GM23338 (cell line): ENCODE measurements around the gene RYR3. TPM values are rescaled to one million over a fixed set of nuclear protein-coding genes. Genes with fewer than 3 reads are reported as not detected.

Experiments used
- ATAC-seq: fragments of 200-7000 bp; cut with Tn5 transposase; 3 replicates; pipeline ENCODE4 v1.9.1; 2020
- DNase-seq: peaks from one replicate; pipeline ENCODE4 v3.0.0-alpha.2; 2015; ENCODE audit warnings: low spot score
- H2AFZ ChIP-seq: fragments of 200-600 bp; sonication (generic); 2 replicates; pipeline ENCODE4 v1.8.0; 2016; ENCODE audit warnings: antibody characterized with exemption, mild to moderate bottlenecking, moderate library complexity
- H3F3A ChIP-seq: fragments of 200-600 bp; sonication (generic); replicated peaks from 2 replicates; pipeline ENCODE4 v1.8.0; 2017; ENCODE audit warnings: antibody characterized with exemption, mixed run types, low read depth
- H3K27ac ChIP-seq: fragments of 200-600 bp; sonication (generic); 2 replicates; pipeline ENCODE4 v1.6.1; 2016; ENCODE audit warnings: low read depth
- H3K27me3 ChIP-seq: fragments of 200-600 bp; sonication (generic); 2 replicates; pipeline ENCODE4 v1.8.0; 2016; ENCODE audit warnings: mild to moderate bottlenecking, mixed run types, moderate library complexity; ENCODE audit not compliant: insufficient read depth
- H3K36me3 ChIP-seq: fragments of 200-600 bp; sonication (generic); 2 replicates; pipeline ENCODE4 v1.8.0; 2016; ENCODE audit warnings: mild to moderate bottlenecking; ENCODE audit not compliant: insufficient read depth
- H3K4me1 ChIP-seq: fragments of 200-600 bp; sonication (generic); 2 replicates; pipeline ENCODE4 v1.8.0; 2016; ENCODE audit warnings: mild to moderate bottlenecking, moderate library complexity; ENCODE audit not compliant: insufficient read depth
- H3K4me2 ChIP-seq: fragments of 200-600 bp; sonication (generic); 2 replicates; pipeline ENCODE4 v1.7.1; 2017; ENCODE audit warnings: mixed run types
- H3K4me3 ChIP-seq: fragments of 200-600 bp; sonication (generic); 2 replicates; pipeline ENCODE4 v1.6.1; 2016; ENCODE audit warnings: mixed run types
- H3K79me2 ChIP-seq: fragments of 200-600 bp; sonication (generic); replicated peaks from 2 replicates; pipeline ENCODE4 v1.8.0; 2017; ENCODE audit warnings: mild to moderate bottlenecking; ENCODE audit not compliant: insufficient read depth
- H3K9me2 ChIP-seq: fragments of 200-600 bp; sonication (generic); 2 replicates; pipeline ENCODE4 v1.8.0; 2017; ENCODE audit not compliant: insufficient read depth
- H4K20me1 ChIP-seq: fragments of 200-600 bp; sonication (generic); replicated peaks from 2 replicates; pipeline ENCODE4 v1.8.0; 2017; ENCODE audit warnings: mild to moderate bottlenecking; ENCODE audit not compliant: insufficient read depth
- H3K27ac Mint-ChIP-seq: 2 replicates; pipeline ENCODE4 v1.8.0; 2020; ENCODE audit warnings: inconsistent platforms, mild to moderate bottlenecking, moderate library complexity, mixed read lengths
- H3K27me3 Mint-ChIP-seq: 3 replicates; pipeline ENCODE4 v1.8.0; 2022; ENCODE audit warnings: low read depth, mild to moderate bottlenecking, moderate library complexity, mixed read lengths, inconsistent platforms; ENCODE audit not compliant: insufficient read depth, poor library complexity
- H3K36me3 Mint-ChIP-seq: 3 replicates; pipeline ENCODE4 v1.8.0; 2021; ENCODE audit warnings: low read depth, mild to moderate bottlenecking, inconsistent platforms, moderate library complexity, mixed read lengths
- H3K4me1 Mint-ChIP-seq: 3 replicates; pipeline ENCODE4 v1.8.0; 2020; ENCODE audit warnings: mild to moderate bottlenecking, inconsistent platforms, mixed read lengths
- H3K4me3 Mint-ChIP-seq: 3 replicates; pipeline ENCODE4 v1.8.0; 2021; ENCODE audit warnings: moderate library complexity, mild to moderate bottlenecking, inconsistent platforms, mixed read lengths
- H3K9me3 Mint-ChIP-seq: 3 replicates; pipeline ENCODE4 v1.8.0; 2020; ENCODE audit warnings: moderate library complexity, mild to moderate bottlenecking, inconsistent platforms, mixed read lengths
- EZH2 ChIP-seq: fragments of 200-600 bp; sonication (generic); IDR thresholded peaks from one replicate; pipeline ENCODE4 v1.8.0; 2017; ENCODE audit warnings: antibody characterized with exemption, mild to moderate bottlenecking, low read depth; ENCODE audit not compliant: unreplicated experiment
- NANOG ChIP-seq: IDR thresholded peaks from 2 replicates; pipeline ENCODE4 v1.6.1; 2016; ENCODE audit warnings: antibody characterized with exemption, borderline replicate concordance
- POLR2AphosphoS5 ChIP-seq: IDR thresholded peaks from 2 replicates; pipeline ENCODE4 v1.6.1; 2016; ENCODE audit warnings: antibody characterized with exemption, low read depth
- STAT1 ChIP-seq: IDR thresholded peaks from one replicate; pipeline ENCODE4 v1.6.1; 2016; ENCODE audit warnings: antibody characterized with exemption; ENCODE audit not compliant: unreplicated experiment
- ZNF114 ChIP-seq: fragments of 250-450 bp; sonication (Bioruptor Pico); IDR thresholded peaks from 2 replicates; pipeline ENCODE4 v1.5.0; 2020; ENCODE audit warnings: mild to moderate bottlenecking, moderate library complexity
- ZNF331 ChIP-seq: fragments of 250-450 bp; sonication (Bioruptor Pico); IDR thresholded peaks from 2 replicates; pipeline ENCODE4 v1.5.0; 2020; ENCODE audit warnings: low read depth, mild to moderate bottlenecking, moderate library complexity
- polyA plus RNA-seq: library from polyadenylated mRNA; unstranded; fragments of >200 nt; fragmentation: Nextera tagmentation; extraction: Ambion mirVana; gene quantifications from 2 replicates; pipeline ENCODE4 v1.2.1, GENCODE V29; 2016
- total RNA-seq: library from RNA; depleted of rRNA; stranded (reverse); fragments of >200 nt; shearing (Covaris generic); gene quantifications from 2 replicates; pipeline ENCODE4 v1.2.3, GENCODE V29; 2014
- TF ChIP-seq, protein P1 (sequence below): IDR thresholded peaks from one replicate; pipeline ENCODE4 v1.6.1; 2018; ENCODE audit warnings: antibody characterized with exemption; ENCODE audit not compliant: unreplicated experiment

The RYR3 gene
- total and polyA plus RNA-seq, 2 experiments from 2014 or later: 1.1 to 1.2 TPM

DNA sequence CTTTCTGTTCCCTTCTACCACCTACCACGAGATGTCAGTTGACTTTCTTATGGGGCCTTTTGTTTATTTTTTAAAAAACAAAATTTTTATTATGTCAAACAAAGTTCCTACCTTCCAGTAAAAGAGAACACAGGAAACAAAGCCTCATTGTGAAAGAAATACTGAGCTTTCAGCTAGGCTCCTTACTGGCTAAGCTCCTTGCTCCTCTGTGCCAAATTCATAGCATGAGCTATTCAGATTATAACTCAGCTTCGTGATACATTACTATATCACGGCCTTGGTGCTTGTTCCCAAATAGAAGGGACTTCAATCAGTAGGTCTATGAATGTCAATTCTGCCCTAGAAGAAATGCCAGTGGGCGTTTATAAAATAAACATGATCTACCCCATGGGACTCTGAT is 511.7 kb downstream of the RYR3 start (continued):
- TF ChIP-seq, protein P1, sequence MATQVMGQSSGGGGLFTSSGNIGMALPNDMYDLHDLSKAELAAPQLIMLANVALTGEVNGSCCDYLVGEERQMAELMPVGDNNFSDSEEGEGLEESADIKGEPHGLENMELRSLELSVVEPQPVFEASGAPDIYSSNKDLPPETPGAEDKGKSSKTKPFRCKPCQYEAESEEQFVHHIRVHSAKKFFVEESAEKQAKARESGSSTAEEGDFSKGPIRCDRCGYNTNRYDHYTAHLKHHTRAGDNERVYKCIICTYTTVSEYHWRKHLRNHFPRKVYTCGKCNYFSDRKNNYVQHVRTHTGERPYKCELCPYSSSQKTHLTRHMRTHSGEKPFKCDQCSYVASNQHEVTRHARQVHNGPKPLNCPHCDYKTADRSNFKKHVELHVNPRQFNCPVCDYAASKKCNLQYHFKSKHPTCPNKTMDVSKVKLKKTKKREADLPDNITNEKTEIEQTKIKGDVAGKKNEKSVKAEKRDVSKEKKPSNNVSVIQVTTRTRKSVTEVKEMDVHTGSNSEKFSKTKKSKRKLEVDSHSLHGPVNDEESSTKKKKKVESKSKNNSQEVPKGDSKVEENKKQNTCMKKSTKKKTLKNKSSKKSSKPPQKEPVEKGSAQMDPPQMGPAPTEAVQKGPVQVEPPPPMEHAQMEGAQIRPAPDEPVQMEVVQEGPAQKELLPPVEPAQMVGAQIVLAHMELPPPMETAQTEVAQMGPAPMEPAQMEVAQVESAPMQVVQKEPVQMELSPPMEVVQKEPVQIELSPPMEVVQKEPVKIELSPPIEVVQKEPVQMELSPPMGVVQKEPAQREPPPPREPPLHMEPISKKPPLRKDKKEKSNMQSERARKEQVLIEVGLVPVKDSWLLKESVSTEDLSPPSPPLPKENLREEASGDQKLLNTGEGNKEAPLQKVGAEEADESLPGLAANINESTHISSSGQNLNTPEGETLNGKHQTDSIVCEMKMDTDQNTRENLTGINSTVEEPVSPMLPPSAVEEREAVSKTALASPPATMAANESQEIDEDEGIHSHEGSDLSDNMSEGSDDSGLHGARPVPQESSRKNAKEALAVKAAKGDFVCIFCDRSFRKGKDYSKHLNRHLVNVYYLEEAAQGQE: no peak

DNA sequence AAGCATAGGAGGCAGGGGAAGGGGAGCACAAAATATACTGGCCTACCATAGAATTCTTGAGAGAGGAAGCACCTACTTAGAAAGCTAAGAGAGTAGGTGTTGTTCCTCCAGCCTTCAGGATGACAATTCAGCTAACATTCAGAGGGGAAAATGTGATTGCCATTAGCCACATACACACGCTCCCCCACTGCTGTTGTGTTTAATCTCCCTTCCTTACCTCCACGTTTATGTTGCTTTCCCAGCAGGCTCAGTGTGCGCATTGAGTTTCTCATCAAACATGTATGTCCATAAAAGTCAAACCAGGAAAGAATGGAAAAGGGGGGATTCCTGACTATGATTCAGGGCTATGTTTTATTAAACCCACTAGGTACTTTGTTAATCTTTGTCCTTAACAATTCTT is 512.4 kb downstream of the RYR3 start:
- Histone ChIP-seq H3K27ac (no peak overlapping the region), H3K4me2 (no peak overlapping the region), H2AFZ (peak overlapping the region; percentile 33; the same call in 1 of the 2 replicates), H3F3A (no peaks in the 10 kb centered on the region), H3K9me2 (0 out of 2 replicates have a peak, but pooled peaks cover 9% of the 10 kb centered on the region), H3K4me1 (no peaks in the 10 kb centered on the region), H3K27me3 (no peaks in the 10 kb centered on the region), H3K4me3 (no peak overlapping the region), H3K36me3 (no peaks in the 10 kb centered on the region), H4K20me1 (no peaks in the 10 kb centered on the region), H3K79me2 (no peaks in the 10 kb centered on the region)
- no peaks in the 10 kb centered on the region for H3K9me3 Mint-ChIP-seq
- no peaks in the 10 kb centered on the region for H3K27me3 Mint-ChIP-seq
- DNase-seq (no peak), ATAC-seq (no peak)
- TF ChIP-seq NANOG: no peak
- TF ChIP-seq STAT1: no peak
- no peak overlapping the region for H3K27ac Mint-ChIP-seq
- H3K36me3 Mint-ChIP-seq: no peaks in the 10 kb centered on the region
- no peak overlapping the region for H3K4me3 Mint-ChIP-seq
- peaks cover 7% of the 10 kb centered on the region; the same call in 1 of the 3 replicates for H3K4me1 Mint-ChIP-seq

DNA sequence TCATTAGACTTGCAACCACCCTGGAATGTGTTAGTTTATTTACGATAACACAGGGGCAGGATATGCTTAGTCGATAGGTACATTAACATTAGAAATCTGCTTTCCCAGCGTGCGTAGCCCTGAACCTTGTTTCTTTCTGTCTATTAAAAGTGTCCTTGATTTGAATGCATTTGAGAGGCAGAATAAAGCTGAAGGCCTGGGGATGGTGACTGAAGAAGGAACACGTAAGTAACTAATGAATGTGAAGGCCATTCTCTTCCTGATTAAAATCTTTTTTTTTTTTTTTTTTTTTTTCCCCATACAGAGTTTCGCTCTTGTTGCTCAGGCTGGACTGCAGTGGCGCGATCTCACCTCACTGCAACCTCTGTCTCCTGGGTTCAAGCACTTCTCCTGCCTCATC is 514.7 kb downstream of the RYR3 start:
- no peak overlapping the region for H3K4me3 Mint-ChIP-seq
- no peaks in the 10 kb centered on the region for H3K27me3 Mint-ChIP-seq
- H3K4me1 Mint-ChIP-seq: peaks cover 7% of the 10 kb centered on the region; the same call in 1 of the 3 replicates
- 0 out of 2 replicates have a peak overlapping the region, but pooled peaks have one; percentile 2 for H2AFZ ChIP-seq
- TF ChIP-seq NANOG: no peak
- no peak for TF ChIP-seq POLR2AphosphoS5
- no peak for TF ChIP-seq ZNF331 (CRISPR knock-in tag)
- TF ChIP-seq EZH2: no peak
- no peak for TF ChIP-seq STAT1
- TF ChIP-seq ZNF114 (CRISPR knock-in tag): no peak
- no peaks in the 10 kb centered on the region for H3K79me2 ChIP-seq
- H3K9me2 ChIP-seq: 0 out of 2 replicates have a peak, but pooled peaks cover 6% of the 10 kb centered on the region
- no peaks in the 10 kb centered on the region for H3K36me3 Mint-ChIP-seq
- no peak for DNase-seq
- ATAC-seq: no peak
- H3F3A ChIP-seq: no peaks in the 10 kb centered on the region
- H3K27ac Mint-ChIP-seq: no peak overlapping the region
- no peaks in the 10 kb centered on the region for H3K36me3 ChIP-seq
- H3K27me3 ChIP-seq: no peaks in the 10 kb centered on the region
- H3K4me1 ChIP-seq: no peaks in the 10 kb centered on the region
- no peaks in the 10 kb centered on the region for H3K9me3 Mint-ChIP-seq
- H3K27ac ChIP-seq: no peak overlapping the region
- H4K20me1 ChIP-seq: no peaks in the 10 kb centered on the region
- no peak overlapping the region for H3K4me2 ChIP-seq
- no peak overlapping the region for H3K4me3 ChIP-seq
